GM21619 (cell line): ENCODE data around the gene MAPKAPK2.
"Not testable (repeated sequence)": the region's sequence is repeated elsewhere in the genome, so short reads cannot be mapped to it uniquely, and the experiment has no call there.

ENCODE experiments used
- ATAC-seq: cut with Tn5 transposase; IDR thresholded peaks from one replicate; pipeline ENCODE4 v1.9.1; 2021; ENCODE audit not compliant: unreplicated experiment

MAPKAPK2 gene

GRCh38 chr1:206684478-206685333, at the start of gene MAPKAPK2:
TSS of gene MAPKAPK2 (plus strand) at chr1:206684905. CDS start at chr1:206685230, 325 bp downstream.
- peak; percentile 37 for ATAC-seq

DNA sequence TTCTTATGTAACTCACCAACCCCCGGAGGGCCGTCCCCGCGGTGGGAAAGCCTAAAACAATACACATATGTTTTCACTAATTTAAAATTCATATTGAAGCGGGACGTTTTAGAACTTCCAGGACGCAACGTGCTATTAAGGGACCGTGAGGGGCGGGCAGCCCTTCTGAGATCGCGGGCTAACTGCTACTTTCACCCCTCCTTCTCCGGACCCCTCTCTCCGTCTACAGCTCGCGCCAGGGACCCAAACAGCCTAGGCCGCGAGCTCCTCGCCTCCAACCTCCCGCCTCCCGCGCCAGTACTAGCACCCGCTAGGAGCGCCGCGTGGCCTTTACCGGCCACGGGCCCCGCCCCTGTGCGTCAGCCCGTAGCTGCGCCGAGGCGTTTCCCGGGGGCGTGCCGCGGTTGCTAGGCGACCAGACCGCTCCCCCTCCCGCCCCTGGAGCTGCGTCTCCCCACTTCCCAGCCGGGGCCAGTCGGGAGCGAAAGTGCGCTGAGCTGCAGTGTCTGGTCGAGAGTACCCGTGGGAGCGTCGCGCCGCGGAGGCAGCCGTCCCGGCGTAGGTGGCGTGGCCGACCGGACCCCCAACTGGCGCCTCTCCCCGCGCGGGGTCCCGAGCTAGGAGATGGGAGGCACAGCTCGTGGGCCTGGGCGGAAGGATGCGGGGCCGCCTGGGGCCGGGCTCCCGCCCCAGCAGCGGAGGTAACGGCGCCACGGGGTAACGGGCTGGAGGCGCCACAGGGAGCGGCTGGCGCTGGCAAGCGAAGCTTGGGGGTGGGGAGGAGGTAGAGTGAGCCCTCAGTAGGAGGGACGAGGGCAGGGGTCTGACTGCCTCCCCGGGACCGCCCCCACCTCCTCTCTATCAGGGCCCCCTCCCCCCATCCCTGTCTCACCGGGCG, 49.4 kb upstream of the MAPKAPK2 start, which contains the start of gene DYRK3:
TSS of gene DYRK3 (plus strand) at position 457 of the 898 bp plus-strand sequence. CDS start at position 625, 168 bp downstream.
- ATAC-seq, result peak; percentile 89

- no peak for ATAC-seq
Measured at GRCh38 chr1:206635978-206636345, 48.7 kb upstream of the MAPKAPK2 start.

- no peak for ATAC-seq
Measured at GRCh38 chr1:206636671-206637070, 48.0 kb upstream of the MAPKAPK2 start.

GRCh38 chr1:206637605-206638004, 47.1 kb upstream of the MAPKAPK2 start:
- no peak for ATAC-seq

- not testable (repeated sequence) for ATAC-seq
Measured at GRCh38 chr1:206642074-206642473, 42.6 kb upstream of the MAPKAPK2 start.

DNA sequence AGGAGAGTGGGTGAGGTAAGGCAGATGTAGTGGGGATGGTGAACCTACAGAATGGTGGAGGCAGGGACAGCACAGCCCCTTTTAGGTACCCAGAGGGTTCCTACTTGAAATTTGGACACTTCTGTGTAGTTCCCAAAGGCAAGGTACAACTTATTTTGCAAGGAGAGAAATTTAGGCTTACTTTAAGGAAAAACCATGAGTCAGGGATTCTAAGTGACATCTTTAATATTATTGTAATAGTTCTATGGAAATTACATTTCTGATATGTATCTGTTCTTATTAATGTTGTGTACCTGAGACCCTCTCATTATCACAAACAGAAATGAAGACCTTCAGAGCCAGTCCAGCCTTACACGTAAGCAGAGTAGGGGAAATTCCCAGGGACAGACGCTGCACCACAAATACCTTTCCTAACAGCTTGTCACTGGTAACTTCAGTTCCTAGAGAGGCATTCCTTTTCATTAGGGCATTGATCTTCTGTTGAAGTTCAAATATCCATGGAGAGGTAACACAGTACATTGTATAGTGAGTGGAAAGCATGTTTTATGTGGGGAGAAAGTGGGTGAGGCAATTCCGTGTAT, 41.5 kb upstream of the MAPKAPK2 start:
- ATAC-seq, result no peak

DNA sequence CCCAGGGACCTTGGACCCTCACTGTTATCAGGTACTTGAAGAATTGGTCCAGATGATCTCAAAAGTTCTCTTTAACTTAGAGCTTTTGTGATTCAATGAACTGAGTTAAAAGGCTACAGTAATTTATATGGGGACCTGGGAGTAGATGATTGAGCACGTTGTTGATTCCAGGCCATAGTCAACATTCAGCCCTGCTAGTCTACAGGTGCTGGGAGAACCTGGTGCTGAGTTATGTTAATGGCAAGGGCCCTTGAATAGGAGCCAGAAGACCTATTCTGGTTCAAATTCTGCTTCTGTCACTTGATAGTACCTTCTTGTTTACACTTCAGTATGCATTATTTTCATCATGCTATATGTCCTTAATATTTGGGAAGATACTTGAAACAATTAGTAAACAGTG, 38.2 kb upstream of the MAPKAPK2 start:
- no peak for ATAC-seq

DNA sequence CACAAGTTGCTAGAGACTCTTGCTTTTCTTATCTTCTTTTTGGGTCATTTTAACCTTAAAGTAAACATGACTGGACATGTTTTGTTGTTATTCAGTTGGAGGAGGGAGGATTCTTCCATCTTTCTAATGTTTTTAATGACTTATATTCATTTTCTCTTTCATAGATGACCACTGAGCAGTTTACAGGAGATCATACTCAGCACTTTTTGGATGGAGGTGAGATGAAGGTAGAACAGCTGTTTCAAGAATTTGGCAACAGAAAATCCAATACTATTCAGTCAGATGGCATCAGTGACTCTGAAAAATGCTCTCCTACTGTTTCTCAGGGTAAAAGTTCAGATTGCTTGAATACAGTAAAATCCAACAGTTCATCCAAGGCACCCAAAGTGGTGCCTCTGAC, 37.5 kb upstream of the MAPKAPK2 start:
- no peak for ATAC-seq

DNA sequence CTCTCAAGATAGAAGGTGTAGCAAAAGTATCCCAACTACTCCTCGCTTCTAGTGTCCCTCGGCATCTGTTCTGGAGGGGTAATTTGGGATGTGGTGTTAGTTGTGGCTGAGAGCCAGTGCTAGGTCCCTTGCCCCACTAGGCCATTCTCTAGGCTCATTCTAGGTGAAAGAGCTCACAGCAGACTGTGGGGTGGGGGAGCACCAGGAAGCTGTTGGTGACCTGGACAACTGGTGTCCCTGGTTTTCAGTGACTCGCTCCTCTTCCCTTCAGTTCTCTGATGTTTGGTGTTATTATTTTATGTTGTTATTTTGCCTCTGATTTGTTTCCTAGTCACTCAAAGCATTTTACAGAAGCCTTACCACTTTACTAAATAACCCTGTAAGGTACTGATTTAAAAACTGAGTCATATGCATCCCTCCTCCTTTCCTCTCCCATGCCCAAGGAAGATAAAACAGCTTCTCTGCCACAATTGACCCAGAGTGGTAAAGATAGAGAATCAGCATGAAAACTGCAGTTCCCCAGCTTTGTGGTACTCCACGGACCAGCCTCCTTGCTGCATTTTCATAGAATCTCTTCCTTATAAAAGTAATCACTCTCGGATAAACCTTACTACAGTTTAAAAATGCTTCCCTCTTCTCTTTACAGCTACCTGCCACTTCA, 35.3 kb upstream of the MAPKAPK2 start:
- ATAC-seq, result no peak

GRCh38 chr1:206651014-206651413, 33.7 kb upstream of the MAPKAPK2 start:
- no peak for ATAC-seq

GRCh38 chr1:206651958-206652890, 32.5 kb upstream of the MAPKAPK2 start:
- ATAC-seq, result no peak

DNA sequence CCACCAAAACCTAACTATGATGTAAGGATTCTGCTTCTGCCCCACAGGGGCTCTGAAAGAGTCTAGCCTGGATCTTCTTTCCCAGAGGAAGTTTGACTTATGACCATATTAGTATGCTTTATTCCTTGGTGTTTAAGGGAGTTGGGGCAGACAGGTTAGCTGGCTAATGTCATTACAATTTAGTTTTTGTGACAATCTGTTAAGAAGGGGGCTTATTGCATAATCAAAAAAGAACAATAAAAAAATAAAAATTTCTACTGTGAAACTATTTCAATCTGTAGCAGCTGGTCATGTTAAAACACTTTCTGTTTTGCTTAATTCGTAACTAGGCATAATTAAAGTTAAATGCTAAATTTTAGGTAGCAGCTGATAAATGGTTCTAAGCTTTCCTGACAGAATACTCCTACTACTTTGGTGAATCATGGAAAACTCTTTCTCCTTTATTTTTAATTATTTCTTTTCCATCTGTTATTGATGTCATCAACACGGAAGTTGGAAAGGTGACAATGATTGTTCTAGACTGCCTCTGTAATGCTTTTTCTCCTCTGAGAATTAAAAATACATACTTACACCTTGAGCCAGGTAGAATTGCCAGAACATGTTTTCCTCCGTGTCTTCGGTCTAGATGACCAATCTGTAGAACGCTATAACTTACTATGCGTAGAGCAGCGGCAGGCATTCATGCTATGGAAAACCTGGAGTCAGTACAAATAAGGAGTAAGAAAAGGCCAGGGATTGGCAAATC, 30.8 kb upstream of the MAPKAPK2 start:
- ATAC-seq, result no peak

GRCh38 chr1:206654828-206655227, 29.9 kb upstream of the MAPKAPK2 start:
- no peak for ATAC-seq

DNA sequence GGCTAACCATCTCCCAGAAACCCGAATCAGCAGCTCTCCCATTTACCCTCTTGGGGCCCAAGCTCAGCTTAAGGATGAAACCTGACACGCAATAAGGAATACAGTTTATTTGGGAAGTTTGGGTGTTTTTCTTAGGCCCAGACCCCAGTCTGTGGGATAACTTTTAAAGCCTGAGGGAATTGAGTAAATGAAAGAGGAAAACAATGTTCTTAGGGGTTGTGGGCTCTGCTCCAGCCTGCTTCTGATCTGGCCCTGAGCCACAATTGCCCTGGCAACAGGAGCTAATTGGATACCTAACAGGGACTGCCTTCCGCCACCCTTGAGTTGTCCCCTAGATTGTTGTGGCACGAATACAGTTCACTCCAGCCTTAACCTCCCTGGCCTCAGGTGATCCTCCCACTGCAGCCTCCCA, 29.2 kb upstream of the MAPKAPK2 start:
- ATAC-seq, result no peak

- no peak for ATAC-seq
Measured at GRCh38 chr1:206656936-206657335, 27.8 kb upstream of the MAPKAPK2 start.

- no peak for ATAC-seq
Measured at GRCh38 chr1:206657751-206658150, 27.0 kb upstream of the MAPKAPK2 start.

- no peak for ATAC-seq
Measured at GRCh38 chr1:206658264-206658980, 26.3 kb upstream of the MAPKAPK2 start.

- ATAC-seq, result no peak
Measured at GRCh38 chr1:206658981-206659273, 25.8 kb upstream of the MAPKAPK2 start.
